OCI-LY7 (cell line): Measurements from ENCODE around the gene PNMA6F. TPM values are rescaled to one million over a fixed set of nuclear protein-coding genes. Genes with fewer than 3 reads are reported as not detected.

ENCODE experiments used
- Bru-seq: library from RNA; stranded (reverse); fragments of 400-500 nt; gene quantifications from one replicate; lab custom pipeline; 2021; lab: Mats Ljungman, UMichigan
- BruChase-seq, 2 experiments: library from RNA; stranded (reverse); fragments of 400-500 nt; gene quantifications; one replicate each; lab custom pipeline; 2021; lab: Mats Ljungman, UMichigan
- BruUV-seq: library from RNA; stranded (reverse); fragments of 400-500 nt; replicated peaks from 2 replicates; lab custom pipeline; 2021; lab: Mats Ljungman, UMichigan
- CTCF ChIA-PET: fragments of 300-600 bp; sonication (Branson Sonifier 250); formaldehyde crosslinking; loops from one replicate; lab custom pipeline; 2022; ENCODE audit warnings: antibody characterized with exemption; ENCODE audit not compliant: unreplicated experiment; lab: Charles Lee
- POLR2A ChIA-PET: fragments of 300-600 bp; sonication (Branson Sonifier 250); formaldehyde crosslinking; loops from one replicate; lab custom pipeline; 2022; ENCODE audit warnings: antibody characterized with exemption; lab: Charles Lee
- DNase-seq: peaks from one replicate; pipeline ENCODE4 v3.0.0-alpha.2; 2015; ENCODE audit warnings: low spot score
- H2AFZ ChIP-seq: fragments of 200-600 bp; sonication (generic), shearing (Covaris generic); 2 replicates; pipeline ENCODE4 v1.6.1; 2014; ENCODE audit warnings: mild to moderate bottlenecking, antibody characterized with exemption, low read length, moderate library complexity
- H3K27ac ChIP-seq: fragments of 200-600 bp; sonication (generic); 2 replicates; pipeline ENCODE4 v1.5.1; 2014; ENCODE audit warnings: mixed run types, low read depth, mild to moderate bottlenecking, moderate library complexity, low read length, inconsistent platforms; ENCODE audit not compliant: poor library complexity, severe bottlenecking
- H3K36me3 ChIP-seq: fragments of 200-600 bp; sonication (generic); 2 replicates; pipeline ENCODE4 v1.6.1; 2014; ENCODE audit warnings: mild to moderate bottlenecking, antibody characterized with exemption, low read length, moderate library complexity, mixed read lengths; ENCODE audit not compliant: insufficient read depth
- H3K4me1 ChIP-seq: fragments of 200-600 bp; sonication (generic); 2 replicates; pipeline ENCODE4 v1.5.1; 2014; ENCODE audit warnings: mild to moderate bottlenecking, low read length; ENCODE audit not compliant: insufficient read depth, poor library complexity, severe bottlenecking
- H3K4me2 ChIP-seq: fragments of 200-600 bp; sonication (generic); 2 replicates; pipeline ENCODE4 v1.6.1; 2014; ENCODE audit warnings: mild to moderate bottlenecking, low read length
- H3K4me3 ChIP-seq: fragments of 200-600 bp; sonication (generic); 2 replicates; pipeline ENCODE4 v1.5.1; 2014; ENCODE audit warnings: mild to moderate bottlenecking, low read depth, low read length; ENCODE audit not compliant: poor library complexity, severe bottlenecking
- H3K79me2 ChIP-seq: fragments of 200-600 bp; sonication (generic); 2 replicates; pipeline ENCODE4 v1.6.1; 2016; ENCODE audit warnings: low read depth, mild to moderate bottlenecking, low read length, moderate library complexity, mixed read lengths; ENCODE audit not compliant: insufficient read depth
- H3K9me2 ChIP-seq: fragments of 200-600 bp; sonication (generic); 2 replicates; pipeline ENCODE4 v1.6.1; 2016; ENCODE audit warnings: mild to moderate bottlenecking, low read length, mixed read lengths; ENCODE audit not compliant: insufficient read depth
- H3K9me3 ChIP-seq: fragments of 200-600 bp; sonication (generic); 2 replicates; pipeline ENCODE4 v1.6.1; 2014; ENCODE audit warnings: mild to moderate bottlenecking, mixed run types, low read length, mixed read lengths
- H4K20me1 ChIP-seq: fragments of 200-600 bp; sonication (generic); 2 replicates; pipeline ENCODE4 v1.6.1; 2014; ENCODE audit warnings: mild to moderate bottlenecking, antibody characterized with exemption, low read length, moderate library complexity, mixed read lengths; ENCODE audit not compliant: insufficient read depth
- CTCF ChIP-seq: fragments of 200-600 bp; sonication (generic); conservative IDR thresholded peaks from 2 replicates; pipeline ENCODE4 v1.5.1; 2014; ENCODE audit warnings: mild to moderate bottlenecking, antibody characterized with exemption, low read length, moderate library complexity, mixed read lengths
- EZH2phosphoT487 ChIP-seq: fragments of 200-600 bp; sonication (generic); IDR thresholded peaks from 2 replicates; pipeline ENCODE4 v1.6.1; 2018; ENCODE audit warnings: low read depth, borderline replicate concordance, mild to moderate bottlenecking, mixed run types, antibody characterized with exemption, low read length, moderate library complexity, mixed read lengths
- intact Hi-C: fragments of 100-400 bp; cut with micrococcal nuclease; formaldehyde crosslinking; loops from one replicate; pipeline ENCODE4 v1.10.0; 2022; ENCODE audit not compliant: unreplicated experiment
- long read RNA-seq: library from polyadenylated mRNA; stranded (forward); transcript quantifications from one replicate; pipeline ENCODE4 v2.0.0, GENCODE V29; 2022
- total RNA-seq, 2 experiments: library from RNA; depleted of rRNA in 1 of 2; stranded (reverse); fragments of >200 nt in 1 of 2; shearing (Covaris generic) in 1 of 2; gene quantifications; 2 replicates each; pipeline ENCODE4 v1.2.3, GENCODE V29; 2014 to 2022

PNMA6F gene
- total RNA-seq (2014; rRNA removed; shearing (Covaris generic)) (not detected in 2 replicates), total RNA-seq (2022) (not detected in 2 replicates), Bru-seq, nascent RNA (not detected), BruChase-seq, experiment 1, labeled RNA remaining after a 6-hour chase (not detected), BruChase-seq, experiment 2, labeled RNA remaining after a 2-hour chase (not detected)
- long read RNA-seq, result 0 reads

- no peaks in the 10 kb centered on the region for H3K9me3 ChIP-seq
- ChIA-PET CTCF (no interaction called here), POLR2A (no interaction called here)
- no peaks in the 10 kb centered on the region for H3K4me1 ChIP-seq
- no peak within 1 kb of the TSS for H3K4me3 ChIP-seq
- no peak within 1 kb of the TSS for H2AFZ ChIP-seq
- H4K20me1 ChIP-seq, result no peaks in the 10 kb centered on the region
- TF ChIP-seq CTCF (no peak), EZH2phosphoT487 (no peak)
- intact Hi-C loops, result no loop called here
- no peak within 1 kb of the TSS for H3K27ac ChIP-seq
- no peaks in the 10 kb centered on the region for H3K9me2 ChIP-seq
- no peaks in the 10 kb centered on the region for H3K79me2 ChIP-seq
- BruUV-seq, result no TSS peak
- DNase-seq, result no peak
- no peak within 1 kb of the TSS for H3K4me2 ChIP-seq
- H3K36me3 ChIP-seq, result no peaks in the 10 kb centered on the region
Measured at GRCh38 chrX:153321381-153322124, at the start of gene PNMA6F. Gene PNMA6F, minus strand, starts transcription at chrX:153321767. Its CDS starts 1,093 bp downstream, at chrX:153320674.

GRCh38 chrX:153371256-153371655 lies 49.7 kb upstream of the PNMA6F start:
- Histone ChIP-seq H2AFZ (no peak overlapping the region), H3K9me2 (no peaks in the 10 kb centered on the region), H3K36me3 (no peaks in the 10 kb centered on the region), H3K4me2 (no peak overlapping the region), H3K9me3 (no peaks in the 10 kb centered on the region), H3K27ac (no peak overlapping the region), H3K79me2 (no peaks in the 10 kb centered on the region), H3K4me3 (no peak overlapping the region), H4K20me1 (no peaks in the 10 kb centered on the region), H3K4me1 (peaks cover 14% of the 10 kb centered on the region)
- POLR2A ChIA-PET, result no interaction called here
- no peak for DNase-seq
- no TSS peak for BruUV-seq
- no peak for TF ChIP-seq EZH2phosphoT487
- TF ChIP-seq CTCF, result no peak
- CTCF ChIA-PET, result no interaction called here
- intact Hi-C loops, result no loop called here
